ENCODE results near the gene KRT32.

KRT32 gene

DNA sequence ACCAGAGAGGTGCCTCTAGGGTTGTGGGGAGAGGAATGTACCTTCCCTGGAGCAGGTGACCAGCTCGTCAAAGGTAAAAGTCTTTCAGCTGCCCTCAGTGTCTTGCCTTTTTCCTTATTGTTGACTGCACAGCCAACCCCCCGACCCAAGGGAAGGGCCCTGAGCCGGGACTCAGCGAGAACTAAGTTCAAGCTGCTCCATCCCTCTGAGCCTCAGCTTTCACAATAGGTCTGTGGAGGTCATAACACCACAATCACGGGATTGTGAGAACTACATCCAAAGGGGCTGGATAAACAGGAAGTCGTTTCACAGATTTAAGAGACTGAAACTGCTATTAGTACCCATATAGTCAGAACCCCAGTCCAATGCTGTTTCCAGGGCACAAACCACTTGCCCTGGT lies 25.2 kb upstream of the KRT32 start:
- no peak for DNase-seq

DNA sequence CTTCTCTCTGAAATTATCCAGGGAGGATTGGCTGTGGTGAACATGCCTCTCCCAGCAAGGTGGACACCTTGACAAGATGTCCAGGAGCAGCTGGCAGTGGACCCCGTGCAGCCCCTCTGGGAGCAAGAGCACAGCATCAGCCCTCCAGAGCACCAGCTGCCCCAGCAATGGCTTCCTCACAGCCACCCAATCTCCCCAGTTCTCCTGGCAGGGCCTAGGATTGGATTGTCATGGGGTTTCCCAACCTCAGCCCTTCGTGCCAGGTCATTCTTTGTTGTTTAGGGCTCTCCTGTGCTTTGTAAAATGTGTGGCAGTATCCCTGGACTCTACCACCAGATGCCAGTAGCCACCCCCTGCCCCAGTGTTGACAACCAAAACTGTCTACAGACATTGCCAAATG lies 24.3 kb upstream of the KRT32 start:
- no peak for DNase-seq

DNA sequence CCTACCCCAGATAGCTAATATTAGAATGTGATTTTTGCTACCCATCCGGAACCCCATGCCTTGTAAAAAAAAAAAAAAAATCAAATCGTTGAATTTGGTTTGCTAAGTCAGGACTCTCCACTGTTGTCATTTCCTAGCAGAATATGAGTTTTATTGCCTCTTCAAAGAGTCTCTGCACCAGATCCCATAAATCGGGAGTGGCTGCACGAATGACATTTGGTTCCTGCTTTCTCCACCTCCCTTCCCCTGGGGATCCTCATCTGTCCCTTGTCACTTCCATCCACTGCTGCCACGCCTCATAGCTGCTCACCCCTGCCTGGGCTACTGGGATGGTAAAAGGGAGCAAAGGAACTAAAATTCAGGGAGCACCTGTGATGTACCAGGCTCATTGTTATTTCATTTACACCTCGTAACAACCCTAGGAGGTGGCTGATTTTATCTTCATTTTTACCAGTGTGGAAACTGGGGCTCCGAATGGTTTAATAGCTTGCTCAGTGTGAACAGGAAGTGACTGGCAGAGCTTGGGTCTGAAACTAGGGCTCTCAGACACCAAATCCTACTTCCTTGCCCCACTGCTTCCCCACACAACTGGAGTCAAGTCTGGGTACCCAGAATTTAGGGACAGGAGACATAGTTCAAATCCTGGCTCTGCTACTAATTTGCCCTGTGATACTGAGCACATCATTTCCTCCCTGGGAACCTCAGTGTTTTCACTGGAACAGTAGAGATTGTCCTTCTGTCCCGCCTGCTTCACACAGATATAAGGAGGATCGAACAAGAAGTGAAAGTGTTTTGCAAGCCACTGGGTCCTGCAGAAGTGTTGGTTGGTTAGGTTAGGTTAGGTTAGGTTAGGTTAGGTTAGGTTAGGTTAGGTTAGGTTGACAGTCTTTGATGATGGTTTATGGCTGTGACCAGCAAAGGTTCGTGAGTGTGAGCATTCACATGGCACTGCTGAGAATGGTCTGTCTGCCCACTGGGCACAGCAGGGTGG lies 23.1 kb upstream of the KRT32 start:
- no peak for DNase-seq

DNA sequence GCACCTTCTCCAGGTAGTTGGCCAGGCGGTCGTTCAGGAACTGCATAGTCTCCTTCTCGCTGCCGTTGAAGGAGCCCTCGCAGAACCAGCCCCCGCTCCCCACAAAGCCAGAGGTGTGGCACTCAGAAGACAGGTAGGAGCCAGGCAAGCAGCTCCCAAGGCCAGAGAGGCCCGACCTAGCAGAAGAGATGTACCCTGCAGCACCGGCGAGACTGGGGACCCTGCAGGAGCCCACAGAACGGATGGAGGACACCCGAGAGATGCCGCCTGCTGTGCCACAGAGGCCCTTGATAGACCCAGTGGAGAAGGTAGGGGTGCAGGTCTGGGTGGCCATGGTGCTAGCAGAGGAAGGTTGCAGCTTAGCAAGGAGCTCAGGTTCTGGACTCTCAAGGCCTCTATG lies 22.3 kb upstream of the KRT32 start, which contains the start of gene KRT36:
Gene KRT36 (minus strand): TSS at position 380 of the 400 bp plus-strand sequence. CDS start 46 bp downstream, at position 334.
- DNase-seq: no peak

DNA sequence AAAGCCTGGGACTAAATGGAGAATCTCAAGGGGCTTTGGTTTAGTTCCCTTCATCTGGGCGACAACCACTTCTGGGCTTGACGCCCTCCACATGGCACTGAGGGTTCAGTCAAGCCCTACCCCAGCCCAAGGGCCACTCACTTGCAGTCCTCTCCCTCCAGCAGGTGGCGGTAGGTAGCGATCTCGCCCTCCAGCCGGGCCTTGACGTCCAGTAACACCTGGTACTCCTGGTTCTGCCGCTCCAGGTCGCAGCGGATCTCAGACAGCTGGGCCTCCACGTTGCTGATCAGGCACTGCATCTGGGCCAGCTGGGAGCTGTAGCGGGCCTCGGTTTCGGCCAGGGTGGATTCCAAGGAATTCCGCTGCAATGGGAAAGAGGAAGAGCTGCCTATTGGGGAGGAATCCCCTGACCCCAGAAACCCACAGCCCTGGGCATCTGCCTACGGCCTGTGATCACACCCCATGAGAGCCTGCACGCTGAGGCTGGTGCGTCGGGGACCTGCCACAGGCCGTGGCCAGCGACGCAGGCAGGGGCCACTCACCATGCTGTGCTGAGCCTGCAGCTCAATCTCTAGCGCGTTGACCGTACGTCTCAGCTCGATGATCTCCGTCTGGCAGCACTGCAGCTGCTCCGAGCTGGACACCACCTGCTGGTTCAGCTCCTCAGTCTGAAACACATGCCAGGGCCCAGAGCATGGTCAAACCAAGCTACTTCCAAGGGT lies 19.8 kb upstream of the KRT32 start:
- DNase-seq: no peak

DNA sequence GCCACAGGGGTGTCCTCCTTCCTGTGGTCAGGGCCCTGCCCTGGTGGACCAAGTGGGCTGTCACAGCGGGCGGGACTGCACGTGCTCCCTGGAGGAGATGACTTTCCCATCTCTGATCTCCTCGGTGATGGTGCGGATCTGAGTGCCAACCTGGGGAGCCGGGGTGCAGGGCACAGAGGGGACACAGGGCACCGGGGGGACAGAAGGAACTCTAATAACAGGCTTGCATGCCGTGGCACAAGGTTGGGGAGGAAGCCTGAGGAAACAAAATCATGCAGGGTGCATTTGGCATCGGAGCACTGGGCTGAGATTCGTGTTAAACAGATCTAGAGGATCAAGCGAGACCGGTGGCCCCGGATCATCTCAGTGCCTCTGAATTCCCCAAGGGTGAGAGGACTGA lies 19.1 kb upstream of the KRT32 start:
- DNase-seq: no peak

DNA sequence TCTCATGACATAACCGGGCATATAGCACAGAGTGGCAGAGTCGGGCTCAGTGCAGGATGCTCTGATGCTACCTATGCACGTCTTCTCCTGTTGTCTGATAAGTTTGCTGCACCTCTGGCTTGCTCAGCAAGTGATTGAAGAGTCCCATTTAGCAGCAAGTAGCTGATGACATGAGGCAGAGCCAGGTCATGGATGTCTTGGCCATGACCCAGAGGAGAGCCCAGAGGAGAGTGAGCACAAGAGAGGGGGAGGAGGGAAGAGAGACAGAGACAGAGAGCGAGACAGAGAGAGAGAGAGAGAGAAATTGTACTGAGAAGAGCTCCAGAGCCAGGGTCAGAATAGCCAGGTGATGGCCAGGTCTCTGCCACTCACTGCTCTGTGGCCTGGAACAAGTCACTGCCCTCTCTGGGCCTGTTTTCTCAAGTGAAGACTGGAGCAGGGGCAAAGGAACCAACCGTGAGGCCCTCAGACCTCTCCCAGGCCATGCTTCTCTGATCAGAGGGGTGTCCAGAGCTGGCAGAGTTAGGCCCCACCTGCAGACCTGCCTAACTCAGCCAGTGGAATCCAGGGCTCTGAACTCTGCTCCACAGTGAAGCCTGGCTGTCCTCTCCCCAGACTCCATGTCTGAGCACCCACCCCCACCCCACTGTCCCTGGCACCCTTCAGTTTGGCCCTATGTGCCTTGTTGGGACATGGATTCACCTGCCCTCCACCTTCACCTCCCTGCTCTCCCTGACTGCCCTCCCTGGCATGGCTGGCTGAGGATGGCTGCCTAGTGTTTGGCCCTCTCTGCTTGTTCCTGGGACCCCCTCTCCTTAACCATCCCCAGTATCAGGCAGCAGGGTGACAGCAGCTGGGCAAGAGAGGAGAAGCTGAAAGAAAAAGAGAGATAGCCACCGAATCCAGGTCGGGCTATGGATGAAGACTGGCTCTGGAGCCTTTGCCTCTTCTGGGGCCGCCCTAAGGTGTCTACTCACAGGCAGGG lies 18.0 kb upstream of the KRT32 start:
- DNase-seq: no peak

DNA sequence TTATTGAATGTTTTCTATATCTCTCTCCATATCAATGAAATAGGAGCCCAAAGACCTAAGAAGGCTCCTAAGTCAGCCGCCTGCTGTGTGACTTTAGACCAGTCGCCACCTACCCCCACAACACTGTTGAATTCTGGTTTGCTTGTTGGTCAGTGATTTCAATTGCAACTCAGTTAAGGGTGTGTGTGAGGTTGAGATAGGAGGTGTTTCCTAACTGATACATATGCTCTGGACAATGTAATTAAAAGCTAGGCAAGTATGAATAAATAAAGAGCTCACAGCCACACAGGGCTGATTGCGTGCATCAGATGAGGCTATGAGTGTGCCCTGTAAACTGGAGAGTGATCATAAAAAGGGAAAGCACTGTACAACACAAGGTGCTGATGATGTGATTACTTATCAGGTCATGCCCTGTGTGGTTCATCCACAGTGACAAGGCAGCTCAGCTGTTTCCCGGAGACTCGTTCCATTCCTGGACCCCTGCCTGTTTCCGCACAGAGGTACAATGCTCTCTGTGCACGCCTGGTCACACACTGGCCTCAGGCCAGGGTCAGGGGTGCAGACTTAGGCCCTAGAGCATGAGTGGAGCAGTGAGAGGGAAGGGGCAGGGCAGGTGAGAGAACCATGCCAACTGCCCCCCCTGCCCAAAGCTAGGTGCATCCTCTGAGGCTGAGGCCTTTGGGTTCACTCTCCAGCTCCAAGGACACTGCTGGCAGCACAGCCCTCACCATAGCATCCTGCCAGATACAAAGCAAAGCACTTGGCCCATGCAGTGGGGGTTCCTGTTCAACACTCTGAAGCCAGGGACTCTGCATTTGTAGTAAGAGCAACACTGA lies 17.0 kb upstream of the KRT32 start:
- no peak for DNase-seq

DNA sequence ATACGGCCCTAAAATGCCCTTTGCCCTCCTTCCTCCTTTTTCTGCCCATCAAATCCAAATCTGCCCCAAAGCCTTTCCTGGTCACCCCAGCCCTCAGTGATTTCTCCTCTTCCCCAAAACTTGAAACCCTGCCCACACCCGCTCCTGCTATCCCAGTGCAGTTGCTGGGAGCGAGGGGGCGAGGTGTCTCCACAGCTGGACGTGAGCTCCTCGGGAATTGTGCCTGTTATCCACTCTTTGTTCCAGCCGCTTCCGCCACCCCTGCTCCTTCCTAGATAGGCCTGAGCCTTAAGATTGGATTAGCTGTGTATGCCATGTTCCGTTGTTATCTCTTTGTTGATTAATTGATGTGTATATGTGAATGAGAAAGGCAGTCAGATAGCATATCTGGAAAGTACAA lies 16.3 kb upstream of the KRT32 start:
- DNase-seq: no peak

DNA sequence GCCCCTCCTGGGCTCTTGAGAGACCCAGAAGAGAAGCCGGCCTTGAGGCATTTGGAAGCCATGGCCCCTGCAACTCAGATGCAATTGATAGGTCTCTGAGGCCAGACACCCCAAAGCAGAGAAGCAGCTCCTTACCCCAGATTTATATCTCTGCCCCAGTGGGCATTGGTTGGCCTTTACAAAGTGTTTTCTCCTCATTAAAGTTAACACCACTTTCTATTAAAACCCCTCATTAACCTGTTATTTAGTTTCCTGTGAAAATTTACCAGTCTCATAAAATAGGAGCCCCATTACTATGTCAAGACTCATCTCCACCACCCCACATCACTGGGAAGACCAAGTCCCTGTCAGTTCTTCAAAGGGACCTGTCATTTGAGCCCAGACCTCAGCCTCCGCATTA lies 13.8 kb upstream of the KRT32 start, which contains the start of gene KRT35:
Gene KRT35 (minus strand): TSS at position 116 of the 400 bp plus-strand sequence. CDS start 54 bp downstream, at position 62.
- DNase-seq: no peak

DNA sequence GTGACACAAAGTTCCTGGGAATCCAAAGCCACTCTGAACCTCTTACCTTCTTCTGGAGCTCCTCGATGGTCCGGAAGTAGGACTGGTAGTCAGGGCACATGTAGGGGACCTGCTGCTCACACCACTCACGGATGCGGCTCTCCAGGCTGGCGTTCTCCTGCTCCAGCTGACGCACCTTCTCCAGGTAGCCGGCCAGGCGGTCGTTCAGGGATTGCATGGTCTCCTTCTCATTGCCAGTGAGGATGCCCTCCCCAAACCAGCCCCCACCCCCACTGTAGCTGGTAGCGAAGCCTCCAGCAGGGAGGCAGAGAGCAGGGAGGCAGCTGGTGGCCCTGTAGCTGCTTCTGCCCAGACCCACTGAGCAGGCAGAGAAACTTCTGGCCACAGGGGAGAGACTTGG lies 13.4 kb upstream of the KRT32 start:
- DNase-seq: no peak

DNA sequence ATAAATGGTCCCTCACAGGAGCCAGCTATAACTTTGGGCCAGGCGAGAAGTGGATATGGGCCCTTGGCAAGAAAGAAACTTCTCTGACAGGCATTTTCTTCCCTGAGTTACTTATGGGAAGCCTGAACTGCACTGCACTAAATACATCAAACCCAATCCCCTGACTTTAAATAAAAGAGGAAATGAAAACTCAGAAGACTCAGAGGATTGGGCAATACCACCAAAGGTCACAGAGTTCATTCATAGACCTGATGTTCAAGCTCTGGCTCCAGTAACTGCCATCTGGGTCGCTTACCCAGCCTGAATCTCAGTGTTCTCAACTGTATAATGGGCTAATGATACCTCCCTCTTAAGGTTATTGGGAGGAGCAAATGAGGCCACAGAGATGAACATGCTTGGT lies 12.9 kb upstream of the KRT32 start:
- no peak for DNase-seq

DNA sequence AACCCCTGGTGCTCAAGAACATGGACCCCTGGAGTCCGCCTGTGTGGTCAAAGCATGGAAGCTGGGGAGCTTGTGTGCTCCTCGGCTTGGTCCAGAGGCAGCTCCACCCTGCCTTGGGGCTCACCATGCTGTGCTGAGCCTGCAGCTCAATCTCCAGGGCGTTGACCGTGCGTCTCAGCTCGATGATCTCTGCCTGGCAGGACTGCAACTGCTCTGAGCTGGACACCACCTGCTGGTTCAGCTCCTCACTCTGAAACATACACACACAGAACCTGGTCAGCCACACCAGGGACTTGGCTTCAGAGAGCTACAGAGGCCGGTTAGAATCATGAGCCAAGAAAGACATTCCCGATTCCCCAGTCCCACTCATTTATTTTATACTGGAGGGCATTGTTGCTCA lies 11.1 kb upstream of the KRT32 start:
- DNase-seq: no peak

DNA sequence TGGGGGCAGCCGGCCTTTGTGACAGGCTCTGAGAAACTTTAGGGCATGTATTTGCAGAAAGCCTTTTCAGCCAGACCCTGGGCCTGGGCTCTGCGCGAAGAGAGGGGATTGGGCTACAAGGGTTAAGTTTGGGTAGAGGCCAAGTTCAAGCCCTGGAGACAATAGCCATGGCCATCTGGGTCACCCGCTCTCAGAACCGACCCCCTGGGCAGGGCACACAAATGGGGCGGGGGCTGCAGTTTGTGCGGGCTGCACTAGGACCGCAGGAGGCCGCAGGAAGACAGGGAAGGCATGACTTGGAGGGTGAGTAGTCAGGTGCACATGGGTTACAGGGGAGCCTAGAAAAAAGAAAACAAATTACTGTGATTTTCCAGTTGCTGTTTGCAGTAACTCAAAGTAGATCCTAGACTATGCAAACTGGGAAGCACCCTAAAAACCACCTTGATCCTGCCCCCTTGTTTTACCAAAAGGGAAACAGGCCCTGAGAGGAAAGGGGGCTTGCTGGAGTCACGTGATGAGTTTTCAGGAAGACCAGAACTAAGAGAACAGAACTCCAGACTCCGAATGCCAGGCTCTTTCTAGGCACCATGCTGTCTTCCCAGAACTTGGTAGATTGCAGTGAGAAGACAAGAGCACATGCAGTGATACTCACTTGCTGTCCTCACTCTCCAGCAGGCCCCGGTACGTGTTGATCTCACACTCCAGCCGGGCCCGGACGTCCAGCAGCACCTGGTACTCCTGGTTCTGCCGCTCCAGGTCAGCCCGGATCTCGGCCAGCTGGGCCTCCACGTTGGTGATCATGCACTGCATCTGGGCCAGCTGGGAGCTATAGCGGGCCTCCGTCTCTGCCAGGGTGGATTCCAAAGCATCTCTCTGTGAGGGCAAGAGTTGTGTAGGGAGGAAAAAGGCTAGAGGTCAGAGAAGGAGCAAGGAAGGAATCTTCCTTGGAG lies 10.0 kb upstream of the KRT32 start:
- DNase-seq: no peak

DNA sequence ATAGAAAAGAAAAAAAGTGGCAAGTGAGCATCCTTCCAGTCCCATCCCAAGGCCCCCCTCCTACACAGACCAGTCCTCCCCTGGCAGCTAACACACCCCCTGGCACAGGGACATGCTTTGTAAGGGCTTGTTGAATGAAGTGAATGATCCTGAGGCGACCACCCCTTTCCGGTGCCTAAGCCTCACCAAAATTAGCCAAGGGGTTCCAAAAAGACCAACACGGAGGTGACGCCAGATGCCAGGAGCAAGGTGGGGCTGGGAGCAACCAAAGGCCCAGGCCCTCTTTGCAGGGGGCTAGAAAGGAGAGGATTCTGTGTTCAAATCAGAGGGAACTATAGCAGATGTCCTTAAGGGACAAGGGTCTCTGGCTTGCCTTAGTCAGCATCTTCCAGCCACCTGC lies 8.2 kb upstream of the KRT32 start:
- DNase-seq: no peak

DNA sequence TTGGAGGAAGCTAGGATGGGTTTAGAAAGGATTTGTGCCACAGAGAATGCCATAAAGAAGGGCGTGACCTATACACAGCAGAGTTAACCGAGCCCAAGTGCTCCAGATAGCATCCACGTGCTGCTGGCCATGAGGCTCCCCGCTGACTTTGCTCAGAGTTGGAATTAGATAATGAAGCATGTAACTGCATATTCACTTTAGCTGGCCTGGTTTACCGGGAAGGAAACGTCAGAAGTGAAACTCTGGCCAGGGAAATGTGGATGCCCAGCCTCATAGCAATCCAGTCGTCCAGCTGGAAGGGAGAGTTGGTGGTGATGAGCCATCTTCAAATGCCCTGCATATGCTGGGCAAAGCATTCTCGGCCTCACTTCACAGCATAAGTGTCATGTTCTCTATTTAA lies 7.7 kb upstream of the KRT32 start:
- DNase-seq: no peak

DNA sequence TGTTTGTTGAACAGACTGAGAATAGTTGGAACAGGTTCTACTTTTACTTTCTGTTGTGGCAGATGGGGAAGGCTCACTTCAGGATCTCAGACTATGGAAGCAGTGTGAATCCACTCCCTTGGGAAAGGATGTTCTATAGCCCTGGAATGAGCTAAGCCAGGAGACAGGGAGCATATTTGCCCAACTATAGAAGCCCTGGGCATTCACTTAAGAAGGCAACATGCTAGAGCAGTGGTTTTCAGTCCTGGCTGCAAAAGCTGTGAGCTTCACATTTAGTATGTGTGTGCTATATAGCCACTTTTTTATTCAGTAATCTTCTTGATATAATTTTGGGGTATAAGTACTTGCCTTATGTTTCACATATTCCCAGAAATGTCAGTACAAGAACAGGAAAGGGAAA lies 1.2 kb upstream of the KRT32 start:
- DNase-seq: no peak

DNA sequence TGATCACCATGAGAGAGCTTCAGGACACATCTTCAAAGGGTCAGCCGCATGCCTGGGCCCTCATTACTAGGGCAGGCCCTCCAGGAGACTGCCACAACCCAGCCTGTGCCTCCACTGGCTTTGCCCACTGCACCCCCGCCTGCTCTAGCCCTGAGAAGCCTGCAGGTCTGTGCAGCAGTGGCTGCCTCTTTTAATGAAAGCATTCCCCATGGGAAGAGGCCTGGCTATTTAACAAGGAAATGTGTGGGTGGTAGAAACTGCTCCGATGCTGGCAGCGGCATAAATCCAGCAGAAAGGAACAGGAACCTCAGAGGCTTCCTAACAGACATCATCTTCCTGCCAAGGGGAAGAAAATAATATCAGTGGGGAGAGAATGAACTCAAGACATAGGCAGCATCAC lies 375 bp upstream of the KRT32 start:
- no peak for DNase-seq

DNA sequence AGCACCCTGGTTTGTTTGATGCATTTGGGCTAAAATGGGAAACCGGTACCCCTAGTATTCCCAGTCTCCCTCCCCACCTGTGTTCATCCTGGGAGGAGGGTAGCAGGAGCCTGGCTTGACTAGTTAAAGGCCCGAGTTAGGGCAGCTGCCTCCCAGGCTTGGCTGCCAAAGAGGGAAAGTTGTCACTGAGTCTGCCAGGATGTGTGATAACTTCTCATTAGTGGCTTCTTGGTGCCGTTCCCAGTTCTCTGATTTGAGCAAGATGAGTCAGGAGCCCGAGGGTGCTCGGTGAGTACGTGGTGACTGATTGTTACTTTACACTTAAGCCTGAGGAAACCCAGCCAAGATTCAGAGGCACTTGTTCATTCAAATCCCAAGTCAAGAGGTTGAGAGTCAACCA lies 2.5 kb downstream of the KRT32 start:
- no peak for DNase-seq

DNA sequence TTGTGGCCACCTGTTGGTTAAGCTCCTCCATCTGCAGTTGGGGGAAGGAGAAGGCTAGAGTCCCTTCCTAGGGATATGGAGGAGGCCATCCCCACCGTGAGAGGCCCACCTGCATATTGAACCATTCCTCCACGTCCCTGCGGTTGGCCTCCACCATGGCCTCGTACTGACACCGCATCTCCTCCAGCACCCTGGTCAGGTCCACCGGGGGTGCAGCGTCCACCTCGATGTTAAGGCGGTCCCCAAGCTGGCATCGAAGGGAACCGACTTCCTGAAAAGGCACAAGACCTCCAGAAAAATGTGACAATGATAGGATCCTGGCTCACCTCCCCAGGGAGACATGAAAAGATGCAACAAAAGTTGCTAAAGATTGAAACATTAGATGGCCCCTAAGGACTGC lies 3.0 kb downstream of the KRT32 start:
- no peak for DNase-seq

DNA sequence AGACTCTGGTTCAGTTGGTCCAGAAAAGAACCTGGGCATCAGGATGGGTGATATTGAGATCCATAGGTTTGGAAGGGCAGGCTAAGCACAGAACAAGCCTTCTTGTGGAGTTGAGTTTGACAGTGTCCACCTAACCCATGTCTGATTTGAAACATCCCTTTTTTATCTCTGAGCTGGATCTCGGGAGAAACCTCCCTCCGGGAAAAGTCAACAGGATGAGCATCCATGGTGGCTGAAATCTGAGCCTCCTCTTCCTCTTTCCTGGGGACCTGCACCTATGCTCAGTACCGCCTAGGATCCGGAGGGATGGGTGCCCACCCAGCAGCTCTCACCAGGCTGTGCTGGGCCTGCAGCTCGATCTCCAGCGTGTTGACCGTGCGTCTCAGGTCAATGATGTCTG lies 3.4 kb downstream of the KRT32 start:
- DNase-seq: no peak
